Endodermal cell (in vitro differentiated cells): ENCODE data around the gene ADAMTS16. TPM values are rescaled to one million over a fixed set of nuclear protein-coding genes. Genes with fewer than 3 reads are reported as not detected.

Source experiments
- DNase-seq: peaks from one replicate; pipeline ENCODE4 v3.0.0-alpha.2; 2017
- H3K27ac ChIP-seq: 2 replicates; pipeline ENCODE4 v1.5.1; 2013; ENCODE audit warnings: mild to moderate bottlenecking, low read depth, low read length, moderate library complexity
- H3K27me3 ChIP-seq: 2 replicates; pipeline ENCODE4 v1.6.1; 2013; ENCODE audit warnings: mild to moderate bottlenecking, low read length, moderate library complexity; ENCODE audit not compliant: insufficient read depth, control insufficient read depth, poor library complexity, severe bottlenecking
- H3K36me3 ChIP-seq: 2 replicates; pipeline ENCODE4 v1.7.0; 2013; ENCODE audit warnings: mild to moderate bottlenecking, low read length, moderate library complexity; ENCODE audit not compliant: control insufficient read depth, insufficient read depth
- H3K4me1 ChIP-seq: one replicate; pipeline ENCODE4 v1.7.0; 2013; ENCODE audit warnings: low read length; ENCODE audit not compliant: control insufficient read depth, insufficient read depth
- H3K4me3 ChIP-seq: 2 replicates; pipeline ENCODE4 v1.5.1; 2013; ENCODE audit warnings: mild to moderate bottlenecking, low read length, moderate library complexity
- H3K9ac ChIP-seq: 2 replicates; pipeline ENCODE4 v1.6.1; 2013; ENCODE audit warnings: mild to moderate bottlenecking, low read length, moderate library complexity; ENCODE audit not compliant: poor library complexity, severe bottlenecking; ENCODE audit errors: extremely low read depth
- H3K9me3 ChIP-seq: 2 replicates; pipeline ENCODE4 v1.6.1; 2013; ENCODE audit warnings: mild to moderate bottlenecking, low read length, moderate library complexity; ENCODE audit not compliant: control insufficient read depth
- H3K27ac Mint-ChIP-seq: 2 replicates; pipeline ENCODE4 v1.8.0; 2020; ENCODE audit warnings: mixed read lengths
- H3K27me3 Mint-ChIP-seq: 2 replicates; pipeline ENCODE4 v1.8.0; 2021; ENCODE audit warnings: mild to moderate bottlenecking, mixed read lengths; ENCODE audit not compliant: insufficient read depth
- H3K36me3 Mint-ChIP-seq: 2 replicates; pipeline ENCODE4 v1.8.0; 2020; ENCODE audit warnings: low read depth, mixed read lengths
- H3K4me1 Mint-ChIP-seq: 2 replicates; pipeline ENCODE4 v1.8.0; 2020; ENCODE audit warnings: mixed read lengths
- H3K4me3 Mint-ChIP-seq: 2 replicates; pipeline ENCODE4 v1.8.0; 2020; ENCODE audit warnings: mild to moderate bottlenecking, moderate library complexity, mixed read lengths
- H3K9me3 Mint-ChIP-seq: 2 replicates; pipeline ENCODE4 v1.8.0; 2020; ENCODE audit warnings: mild to moderate bottlenecking, mixed read lengths
- CTCF ChIP-seq: fragments of 200-600 bp; sonication (generic); conservative IDR thresholded peaks from 2 replicates; pipeline ENCODE4 v1.5.0; 2021; ENCODE audit warnings: antibody characterized with exemption, mild to moderate bottlenecking
- WGBS, 2 experiments: methylation state at CpG; one replicate each; pipeline versions ENCODE4 v1.1.5 to v1.1.7; 2013; ENCODE audit warnings: missing lambda C conversion rate in 2 of 2, mixed read lengths in 1 of 2; ENCODE audit not compliant: insufficient coverage in 1 of 2, insufficient read length in 1 of 2; 5-methylcytosine and 5-hydroxymethylcytosine counted together
- total RNA-seq, 2 donors: library from RNA; stranded (reverse); fragmentation: NEBNext Ultra II Directional in 1 of 2; extraction: Animal tissue kit (Norgen Biotek cat#: 25700) in 1 of 2; gene quantifications; 2 replicates in 1 of 2; 3 replicates in 1 of 2; pipeline ENCODE4 v1.2.1, GENCODE V29; 2021

Gene ADAMTS16
- total RNA-seq, 2 donors from 2014 or later, result 0.77 to 7.4 TPM

GRCh38 chr5:5149154-5149553 is 9.0 kb downstream of the ADAMTS16 start:
- peaks cover 17% of the 10 kb centered on the region for H3K9me3 Mint-ChIP-seq
- DNase-seq, result no peak
- H3K27ac ChIP-seq, result no peak overlapping the region
- H3K4me1 Mint-ChIP-seq, result no peaks in the 10 kb centered on the region
- WGBS, 2 experiments, result no CpG with 5 or more reads among the region's 1 CpG
- H3K9ac ChIP-seq, result no peak overlapping the region
- H3K4me1 ChIP-seq, result no peaks in the 10 kb centered on the region
- H3K27me3 Mint-ChIP-seq, result no peaks in the 10 kb centered on the region
- no peak overlapping the region for H3K4me3 Mint-ChIP-seq
- no peaks in the 10 kb centered on the region for H3K36me3 ChIP-seq
- TF ChIP-seq CTCF, result no peak
- H3K9me3 ChIP-seq, result peaks cover 12% of the 10 kb centered on the region
- H3K27ac Mint-ChIP-seq, result no peak overlapping the region
- H3K27me3 ChIP-seq, result no peaks in the 10 kb centered on the region
- H3K4me3 ChIP-seq, result no peak overlapping the region
- peaks cover 46% of the 10 kb centered on the region for H3K36me3 Mint-ChIP-seq

DNA sequence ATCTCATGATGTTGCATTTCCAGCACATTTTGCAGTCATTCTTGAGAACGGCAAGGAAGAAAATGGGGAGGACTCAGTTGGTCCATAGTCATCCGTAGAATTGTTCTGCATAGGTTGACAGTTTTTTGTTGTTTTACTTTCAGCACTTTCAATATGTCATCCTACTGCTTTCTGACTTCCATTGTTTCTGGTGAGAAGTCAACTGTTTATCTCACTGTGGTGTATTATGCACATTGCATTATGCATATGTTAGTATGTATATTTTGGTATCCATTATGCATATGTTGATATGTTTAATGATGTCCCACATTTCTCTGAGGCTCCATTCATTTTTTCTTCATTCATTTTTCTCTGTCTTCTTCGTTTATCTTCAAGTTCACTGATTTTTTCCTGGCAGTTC is 10.5 kb downstream of the ADAMTS16 start:
- Histone ChIP-seq H3K4me3 (no peak overlapping the region), H3K9ac (no peak overlapping the region), H3K36me3 (no peaks in the 10 kb centered on the region), H3K27ac (no peak overlapping the region), H3K27me3 (no peaks in the 10 kb centered on the region), H3K4me1 (no peaks in the 10 kb centered on the region), H3K9me3 (peaks cover 12% of the 10 kb centered on the region)
- no peak overlapping the region for H3K27ac Mint-ChIP-seq
- H3K36me3 Mint-ChIP-seq, result peaks cover 46% of the 10 kb centered on the region
- DNase-seq, result no peak
- no peaks in the 10 kb centered on the region for H3K4me1 Mint-ChIP-seq
- no peak for TF ChIP-seq CTCF
- peaks cover 17% of the 10 kb centered on the region for H3K9me3 Mint-ChIP-seq
- H3K4me3 Mint-ChIP-seq, result no peak overlapping the region
- 94 to 96% methylated on average over 3 of the region's 3 CpGs for WGBS, 2 experiments
- H3K27me3 Mint-ChIP-seq, result no peaks in the 10 kb centered on the region

DNA sequence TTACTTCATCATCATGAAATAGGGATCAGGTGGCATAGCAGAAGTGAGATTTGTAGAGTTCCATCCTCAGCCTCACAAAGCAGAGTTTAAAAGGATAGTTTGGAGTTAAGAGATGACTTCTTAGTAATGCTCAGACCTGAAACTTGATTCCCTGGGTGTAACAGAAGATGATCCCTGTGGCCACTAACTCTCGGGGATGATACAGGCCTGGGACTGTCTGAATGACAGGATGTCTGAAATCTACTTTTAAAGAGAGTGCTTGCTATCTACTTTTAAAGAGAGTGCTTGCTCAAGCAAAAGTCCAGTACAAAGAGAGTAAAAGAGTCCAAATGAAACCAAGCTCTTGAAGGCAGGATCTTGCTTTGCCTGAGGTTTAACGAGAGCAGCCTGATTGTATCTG is 14.6 kb downstream of the ADAMTS16 start:
- no peak overlapping the region for H3K9ac ChIP-seq
- H3K4me1 Mint-ChIP-seq, result no peaks in the 10 kb centered on the region
- H3K27me3 Mint-ChIP-seq, result no peaks in the 10 kb centered on the region
- DNase-seq, result no peak
- H3K36me3 ChIP-seq, result no peaks in the 10 kb centered on the region
- no peaks in the 10 kb centered on the region for H3K27me3 ChIP-seq
- 57 to 88% methylated on average over 1 to 2 of the region's 2 CpGs for WGBS, 2 experiments
- no peak for TF ChIP-seq CTCF
- H3K9me3 ChIP-seq, result peaks cover 12% of the 10 kb centered on the region
- no peak overlapping the region for H3K4me3 Mint-ChIP-seq
- no peak overlapping the region for H3K27ac Mint-ChIP-seq
- no peak overlapping the region for H3K27ac ChIP-seq
- peaks cover 10% of the 10 kb centered on the region for H3K9me3 Mint-ChIP-seq
- H3K4me1 ChIP-seq, result no peaks in the 10 kb centered on the region
- peaks cover 18% of the 10 kb centered on the region for H3K36me3 Mint-ChIP-seq
- no peak overlapping the region for H3K4me3 ChIP-seq
